ENCODE measurements around the gene GMEB2.

GMEB2 gene

GRCh38 chr20:63610581-63611435, 16.1 kb downstream of the GMEB2 start:
- DNase-seq = no peak

- no peak for DNase-seq
Observed at GRCh38 chr20:63606686-63607085, 20.2 kb downstream of the GMEB2 start.

- DNase-seq = no peak
Observed at GRCh38 chr20:63602321-63602720, 24.6 kb downstream of the GMEB2 start.

GRCh38 chr20:63601679-63602078, 25.2 kb downstream of the GMEB2 start:
- DNase-seq = peak; percentile 48

GRCh38 chr20:63599396-63600050, 27.4 kb downstream of the GMEB2 start:
- no peak for DNase-seq

GRCh38 chr20:63598479-63599395, 28.2 kb downstream of the GMEB2 start:
- no peak for DNase-seq

- DNase-seq = no peak
Observed at GRCh38 chr20:63597651-63598478, 29.0 kb downstream of the GMEB2 start.

GRCh38 chr20:63596423-63596822, 30.5 kb downstream of the GMEB2 start:
- DNase-seq = no peak

- no peak for DNase-seq
Observed at GRCh38 chr20:63595416-63596127, 31.3 kb downstream of the GMEB2 start.

- DNase-seq = no peak
Observed at GRCh38 chr20:63594043-63594561, 32.8 kb downstream of the GMEB2 start.

- no peak for DNase-seq
Observed at GRCh38 chr20:63592661-63593060, 34.2 kb downstream of the GMEB2 start.

GRCh38 chr20:63591786-63592355, 35.0 kb downstream of the GMEB2 start:
- no peak for DNase-seq

- DNase-seq = no peak
Observed at GRCh38 chr20:63591147-63591533, 35.8 kb downstream of the GMEB2 start.

GRCh38 chr20:63590218-63591146, 36.4 kb downstream of the GMEB2 start:
- DNase-seq = no peak

- DNase-seq = no peak
Observed at GRCh38 chr20:63589261-63590217, 37.4 kb downstream of the GMEB2 start.

GRCh38 chr20:63588641-63589041, 38.3 kb downstream of the GMEB2 start:
- DNase-seq = no peak

- DNase-seq = no peak
Observed at GRCh38 chr20:63587776-63588591, 38.9 kb downstream of the GMEB2 start.

- DNase-seq = no peak
Observed at GRCh38 chr20:63587256-63587655, 39.6 kb downstream of the GMEB2 start.
